Endothelial cell of umbilical vein (primary cell): ENCODE measurements around the gene OVCH1. TPM values are rescaled to one million over a fixed set of nuclear protein-coding genes. Genes with fewer than 3 reads are reported as not detected.

Experiments
- BruUV-seq: library from RNA; stranded (reverse); fragments of 400-500 nt; replicated peaks from 2 replicates; lab custom pipeline; 2021; lab: Mats Ljungman, UMichigan
- CTCF ChIA-PET: fragments of 300-600, 350-600 bp; sonication (Branson Sonifier 250); formaldehyde crosslinking; loops from one replicate; lab custom pipeline; 2021; ENCODE audit warnings: antibody characterized with exemption, inconsistent platforms; lab: Charles Lee
- POLR2A ChIA-PET: fragments of 300-600, 350-600 bp; sonication (Branson Sonifier 250); formaldehyde crosslinking; loops from one replicate; lab custom pipeline; 2021; ENCODE audit warnings: antibody characterized with exemption, inconsistent platforms; lab: Charles Lee
- DNase-seq: peaks from one replicate; pipeline ENCODE4 v3.0.0-alpha.2; 2011; ENCODE audit warnings: low read depth, low spot score
- FAIRE-seq: peaks from 2 replicates; lab custom pipeline; 2011; peaks lifted over from hg19 to GRCh38; lab: Jason Lieb, UNC
- H2AFZ ChIP-seq: 2 replicates; pipeline ENCODE4 v1.6.0; 2012; ENCODE audit warnings: low read depth, low read length, control low read depth, inconsistent platforms
- H3K27ac ChIP-seq: 2 replicates; pipeline ENCODE4 v1.5.1; 2011; ENCODE audit warnings: low read depth, mild to moderate bottlenecking, control low read depth, low read length, moderate library complexity; ENCODE audit not compliant: insufficient read depth
- H3K27me3 ChIP-seq, 2 experiments: 2 replicates each; pipeline versions ENCODE4 v1.6.0 to v1.6.1; 2011; ENCODE audit warnings: low read length in 2 of 2, mixed read lengths in 1 of 2; ENCODE audit not compliant: control insufficient read depth in 2 of 2, insufficient read depth in 2 of 2
- H3K36me3 ChIP-seq, 2 experiments: 2 replicates in 1 of 2; 3 replicates in 1 of 2; pipeline ENCODE4 v1.5.1; 2011; ENCODE audit warnings: low read length in 2 of 2, mild to moderate bottlenecking in 1 of 2, moderate library complexity in 1 of 2; ENCODE audit not compliant: control insufficient read depth in 2 of 2, insufficient read depth in 2 of 2; ENCODE audit errors: extremely low read depth in 1 of 2
- H3K4me1 ChIP-seq: 3 replicates; pipeline ENCODE4 v1.5.1; 2011; ENCODE audit warnings: mild to moderate bottlenecking, low read length; ENCODE audit not compliant: control insufficient read depth, insufficient read depth; ENCODE audit errors: extremely low read depth
- H3K4me2 ChIP-seq: 2 replicates; pipeline ENCODE4 v1.6.1; 2011; ENCODE audit warnings: low read length, control low read depth, mixed read lengths; ENCODE audit not compliant: insufficient read depth
- H3K4me3 ChIP-seq, 3 experiments: fragments of 200-600 bp in 1 of 3; sonication (generic), shearing (Covaris generic) in 1 of 3; replicated peaks in 1 of 3; 2 replicates each; pipeline ENCODE4 v1.5.1; 2011 to 2016; ENCODE audit warnings: control low read depth in 3 of 3, low read length in 3 of 3, mild to moderate bottlenecking in 2 of 3, inconsistent platforms in 1 of 3, low read depth in 1 of 3, moderate library complexity in 1 of 3; ENCODE audit not compliant: insufficient read depth in 1 of 3
- H3K79me2 ChIP-seq: 2 replicates; pipeline ENCODE4 v1.6.0; 2012; ENCODE audit warnings: low read length, inconsistent platforms; ENCODE audit not compliant: control insufficient read depth, insufficient read depth
- H3K9ac ChIP-seq: replicated peaks from 2 replicates; pipeline ENCODE3; 2011; ENCODE audit warnings: low read length, control low read depth; ENCODE audit not compliant: insufficient read depth; ENCODE audit errors: extremely low read depth
- H3K9me1 ChIP-seq: replicated peaks from 3 replicates; pipeline ENCODE4 v1.6.0; 2011; ENCODE audit warnings: mild to moderate bottlenecking, low read length; ENCODE audit not compliant: control insufficient read depth, insufficient read depth; ENCODE audit errors: extremely low read depth
- H3K9me3 ChIP-seq: replicated peaks from 2 replicates; pipeline ENCODE4 v1.5.1; 2012; ENCODE audit warnings: low read length, inconsistent platforms; ENCODE audit not compliant: control insufficient read depth, insufficient read depth
- H4K20me1 ChIP-seq: replicated peaks from 2 replicates; pipeline ENCODE3; 2011; ENCODE audit warnings: mild to moderate bottlenecking, low read length; ENCODE audit not compliant: control insufficient read depth, insufficient read depth; ENCODE audit errors: extremely low read depth
- CTCF ChIP-seq, 2 donors: IDR thresholded peaks; 1 replicate in 1 of 2; 2 replicates in 1 of 2; pipeline ENCODE4 v1.5.1; 2011; ENCODE audit warnings: low read length in 2 of 2, mild to moderate bottlenecking in 2 of 2, moderate library complexity in 2 of 2, control low read depth in 1 of 2, inconsistent platforms in 1 of 2, low read depth in 1 of 2; ENCODE audit not compliant: insufficient read depth in 1 of 2; ENCODE audit errors: extremely low read depth in 1 of 2
- EZH2 ChIP-seq: IDR thresholded peaks from 2 replicates; pipeline ENCODE4 v1.6.1; 2012; ENCODE audit warnings: borderline replicate concordance, low read depth, mild to moderate bottlenecking, moderate library complexity, low read length, inconsistent platforms; ENCODE audit not compliant: severe bottlenecking
- FOS ChIP-seq: IDR thresholded peaks from 2 replicates; pipeline ENCODE4 v1.6.1; 2011; ENCODE audit warnings: mild to moderate bottlenecking, low read length, moderate library complexity, borderline replicate concordance; ENCODE audit not compliant: insufficient read depth
- GATA2 ChIP-seq: IDR thresholded peaks from 2 replicates; pipeline ENCODE4 v1.7.0; 2011; ENCODE audit warnings: low read depth, mild to moderate bottlenecking, moderate library complexity, mixed read lengths, low read length; ENCODE audit not compliant: insufficient read length, insufficient read depth
- JUN ChIP-seq: IDR thresholded peaks from 2 replicates; pipeline ENCODE4 v1.6.1; 2011; ENCODE audit warnings: borderline replicate concordance, low read depth; ENCODE audit not compliant: insufficient read length, insufficient read depth
- MAX ChIP-seq: IDR thresholded peaks from 2 replicates; pipeline ENCODE4 v1.6.1; 2011; ENCODE audit not compliant: insufficient read depth, insufficient read length
- MYC ChIP-seq: IDR thresholded peaks from one replicate; pipeline ENCODE4 v1.6.1; 2011; ENCODE audit warnings: mild to moderate bottlenecking, low read depth, low read length
- POLR2A ChIP-seq: IDR thresholded peaks from 2 replicates; pipeline ENCODE4 v1.6.1; 2012; ENCODE audit warnings: low read depth, mild to moderate bottlenecking, control low read depth, low read length
- POLR2AphosphoS5 ChIP-seq: IDR thresholded peaks from 2 replicates; pipeline ENCODE4 v1.6.1; 2012; ENCODE audit warnings: low read depth, mild to moderate bottlenecking, control low read depth, low read length, moderate library complexity; ENCODE audit not compliant: insufficient read depth
- dilution Hi-C: fragments of 300-500 bp; cut with MboI; formaldehyde crosslinking; loops from one replicate; pipeline ENCODE4 v1.15.0; 2019; ENCODE audit warnings: low sequenced_read_pairs; ENCODE audit not compliant: extremely low pct_ligation_motif_present
- intact Hi-C: fragments of 100-400 bp; cut with micrococcal nuclease; formaldehyde crosslinking; loops from one replicate; pipeline ENCODE4 v1.10.0; 2022
- polyA plus RNA-seq, 4 experiments: library from polyadenylated mRNA; depleted of rRNA in 3 of 4; stranded (reverse) in 3 of 4; unstranded in 1 of 4; fragments of >200 nt; gene quantifications; 2 replicates each; pipeline versions ENCODE4 v1.2.1 to v1.2.3, GENCODE V29; 2011 to 2012; ENCODE audit warnings: missing spikeins in 1 of 4
- total RNA-seq: library from RNA; stranded (reverse); gene quantifications from 2 replicates; pipeline ENCODE4 v1.2.3, GENCODE V29; 2021

Gene OVCH1
- total and polyA plus RNA-seq, 2 donors (not counting 3 experiments of a cell fraction or from before 2014, with no cell fraction given), result 0.01 TPM; not detected in 1

GRCh38 chr12:29531471-29531870, 34.0 kb upstream of the OVCH1 start:
- intact Hi-C loops (no loop called here), dilution Hi-C loops (no loop called here)
- no peak overlapping the region for H3K27ac ChIP-seq
- no peaks in the 10 kb centered on the region for H3K36me3 ChIP-seq
- H3K27me3 ChIP-seq, result no peaks in the 10 kb centered on the region
- no peak overlapping the region for H3K4me3 ChIP-seq
- no TSS peak for BruUV-seq
- no peaks in the 10 kb centered on the region for H3K9me1 ChIP-seq
- no peaks in the 10 kb centered on the region for H4K20me1 ChIP-seq
- H3K79me2 ChIP-seq, result no peaks in the 10 kb centered on the region
- POLR2A ChIA-PET, result no interaction called here
- no peak for DNase-seq
- CTCF ChIA-PET, result interaction anchor here (1.6 to 1.9 kb wide), 2 partner anchors 11 to 20 kb away, joined by 4 to 9 read pairs; no protein-coding TSS in a partner anchor
- H2AFZ ChIP-seq, result no peak overlapping the region
- no peak for TF ChIP-seq JUN
- no peak for TF ChIP-seq MAX
- no peak for TF ChIP-seq POLR2A
- TF ChIP-seq GATA2, result no peak
- no peak for TF ChIP-seq POLR2AphosphoS5
- no peak for TF ChIP-seq FOS
- no peak for TF ChIP-seq MYC
- no peak for TF ChIP-seq CTCF (IDR thresholded peaks at IDR 0.05; ENCODE audit: extremely low read depth in 1 of 2, insufficient read depth in 1 of 2, low read depth in 1 of 2, low read length in 2 of 2)
- TF ChIP-seq EZH2, result no peak
- H3K4me1 ChIP-seq, result no peaks in the 10 kb centered on the region
- H3K4me2 ChIP-seq, result no peak overlapping the region
- no peak overlapping the region for H3K9ac ChIP-seq
- no peaks in the 10 kb centered on the region for H3K9me3 ChIP-seq
- FAIRE-seq, result no peak
